Stimulated activated CD8-positive, alpha-beta memory T cell treated with anti-CD3 and anti-CD28 coated beads, Interleukin-7, amount 100 ng/mL, for 4 hours (primary cell): Measurements from ENCODE around the gene DNMBP.
"Not testable (repeated sequence)": the region's sequence is repeated elsewhere in the genome, so short reads cannot be mapped to it uniquely, and the experiment has no call there.

Experiments
- DNase-seq, 2 donors: peaks; one replicate each; pipeline ENCODE4 v3.0.0-alpha.2; 2020; ENCODE audit warnings: low read depth in 2 of 2

Gene DNMBP

DNA sequence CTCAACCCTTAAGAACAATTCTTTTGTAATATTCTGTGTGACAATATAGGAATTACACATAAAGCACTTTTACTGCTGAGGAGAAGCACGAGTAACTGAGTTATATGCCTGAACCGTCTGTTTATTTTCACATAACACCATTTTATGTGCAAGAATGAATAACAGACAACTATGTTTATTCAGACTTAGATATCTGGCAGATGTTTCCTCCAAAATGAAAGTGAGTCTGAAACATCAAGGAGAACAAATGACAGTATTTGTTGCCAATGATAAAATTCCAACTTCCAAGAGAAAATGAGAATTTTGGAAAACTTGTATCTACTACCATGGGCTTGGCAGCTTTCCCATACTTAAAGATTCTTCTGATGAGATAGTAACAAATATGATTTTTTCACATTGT, 51.4 kb downstream of the DNMBP start:
- no peak for DNase-seq

DNA sequence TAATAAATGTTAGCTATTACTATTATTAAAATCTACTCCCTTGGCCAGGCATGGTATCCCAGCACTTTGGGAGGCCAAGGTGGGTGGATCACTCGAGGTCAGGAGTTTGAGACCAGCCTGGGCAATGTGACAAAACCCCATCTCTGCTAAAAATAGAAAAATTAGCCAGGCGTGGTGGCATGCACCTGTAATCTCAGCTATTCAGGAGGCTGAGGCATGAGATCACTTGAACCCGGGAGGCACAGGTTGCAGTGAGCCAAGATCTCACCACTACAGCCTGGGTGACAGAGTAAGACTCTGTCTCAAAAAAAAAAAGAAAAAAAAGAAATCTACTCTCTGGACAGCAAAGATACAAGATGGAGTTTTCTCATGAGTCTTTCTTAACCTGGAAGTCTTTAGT, 56.2 kb downstream of the DNMBP start:
- not testable (repeated sequence) for DNase-seq

DNA sequence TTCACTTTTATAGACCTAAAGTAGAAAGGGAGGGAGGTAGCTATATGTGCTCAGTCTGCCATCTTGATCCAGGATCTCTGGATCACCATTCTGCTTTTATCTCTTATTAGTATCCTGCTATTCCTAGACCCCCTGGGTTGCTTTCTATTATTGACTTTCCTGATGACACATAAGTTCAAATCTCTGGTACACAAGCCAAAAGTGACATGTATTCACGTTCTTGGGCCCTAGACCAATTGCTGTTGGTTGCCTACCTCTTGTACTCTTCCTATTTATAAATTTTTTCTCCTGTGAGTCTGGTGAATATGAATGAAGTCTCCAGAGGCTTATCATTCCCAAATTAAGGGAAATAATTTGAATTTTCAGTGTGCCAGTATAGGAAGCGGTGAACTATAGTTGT, 56.9 kb downstream of the DNMBP start:
- DNase-seq = no peak

- DNase-seq = not testable (repeated sequence)
Measured at GRCh38 chr10:99946051-99946450, 63.7 kb downstream of the DNMBP start.

DNA sequence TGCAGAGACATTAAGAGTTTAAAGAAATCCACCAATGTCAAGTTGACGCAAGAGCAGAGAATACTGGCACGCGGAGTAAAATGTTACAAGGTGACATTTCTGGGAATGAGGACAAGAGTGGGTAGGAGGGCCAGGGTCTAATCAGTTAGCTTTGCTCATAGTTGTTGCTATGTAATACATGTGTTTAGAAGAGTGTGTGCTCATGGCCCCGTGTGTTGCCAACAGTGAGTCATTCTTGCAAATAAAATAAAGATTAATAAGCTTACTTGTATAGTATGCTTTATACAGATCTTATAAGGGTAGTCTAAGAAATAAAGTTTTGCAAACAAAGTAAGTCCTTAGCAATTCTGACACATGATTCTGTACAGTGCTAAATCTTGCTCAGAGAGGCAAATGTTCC, 64.5 kb downstream of the DNMBP start:
- no peak for DNase-seq

- DNase-seq = no peak
Measured at GRCh38 chr10:99944860-99945259, 64.9 kb downstream of the DNMBP start.

DNA sequence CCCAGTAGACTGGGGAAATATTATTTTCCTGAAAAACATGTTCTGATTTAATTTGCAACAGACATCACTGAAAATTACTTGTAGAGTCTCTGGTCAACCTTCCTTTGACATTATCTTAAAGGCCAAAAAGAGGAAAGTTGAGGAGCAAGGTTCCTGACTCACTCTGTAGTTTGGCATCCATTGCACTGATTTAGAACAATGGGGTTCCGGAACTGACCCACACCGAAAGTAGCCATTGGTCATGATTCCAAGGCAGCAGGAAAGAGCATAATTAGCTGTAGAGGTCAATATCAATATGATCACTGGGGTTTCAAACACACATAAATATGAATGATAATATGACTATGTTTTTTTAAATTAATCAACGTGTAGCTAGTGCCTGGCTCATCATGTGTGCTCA, 65.8 kb downstream of the DNMBP start:
- DNase-seq = no peak

DNA sequence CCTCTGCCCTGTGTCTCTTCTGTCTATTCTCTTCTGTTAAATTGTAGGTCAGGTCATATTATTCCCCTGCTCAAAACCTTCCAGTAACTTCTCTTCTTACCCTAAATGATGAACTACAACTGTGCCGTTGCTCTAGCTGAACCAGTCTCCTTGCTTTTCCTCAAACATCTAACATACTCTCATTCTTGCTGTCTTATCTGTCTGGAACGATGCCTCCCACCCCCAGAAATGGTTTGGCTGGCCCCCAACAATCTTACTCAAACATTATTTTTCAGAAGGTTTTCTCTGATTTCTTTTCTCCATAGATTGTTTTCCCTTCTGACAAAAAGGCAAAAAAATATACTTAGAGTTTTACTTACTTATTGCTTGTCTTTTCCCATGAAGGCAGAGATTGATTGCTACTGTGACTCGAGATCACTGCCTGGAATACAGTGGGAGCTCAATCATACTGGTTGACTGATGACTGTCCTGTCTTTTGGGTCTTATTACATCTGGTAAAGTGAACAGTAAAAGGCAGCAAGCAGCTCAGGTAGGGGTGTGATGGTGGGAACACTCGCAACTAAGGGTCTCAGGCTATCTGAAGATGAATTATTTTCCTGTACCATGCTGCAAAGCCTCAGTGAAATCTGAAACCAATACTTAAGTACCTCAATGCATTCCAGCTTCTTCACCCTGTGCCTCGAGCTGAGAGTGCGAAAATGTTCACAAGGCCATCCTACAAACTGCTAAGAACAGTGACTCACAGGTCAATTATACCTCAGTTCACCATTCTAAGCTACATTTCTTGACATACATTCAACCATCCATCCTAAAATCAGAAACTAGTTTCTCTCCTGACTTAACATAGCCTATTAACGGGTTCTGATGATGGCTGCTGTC, 67.6 kb downstream of the DNMBP start:
- no peak for DNase-seq

GRCh38 chr10:99938563-99938962, 71.2 kb downstream of the DNMBP start:
- DNase-seq = no peak

DNA sequence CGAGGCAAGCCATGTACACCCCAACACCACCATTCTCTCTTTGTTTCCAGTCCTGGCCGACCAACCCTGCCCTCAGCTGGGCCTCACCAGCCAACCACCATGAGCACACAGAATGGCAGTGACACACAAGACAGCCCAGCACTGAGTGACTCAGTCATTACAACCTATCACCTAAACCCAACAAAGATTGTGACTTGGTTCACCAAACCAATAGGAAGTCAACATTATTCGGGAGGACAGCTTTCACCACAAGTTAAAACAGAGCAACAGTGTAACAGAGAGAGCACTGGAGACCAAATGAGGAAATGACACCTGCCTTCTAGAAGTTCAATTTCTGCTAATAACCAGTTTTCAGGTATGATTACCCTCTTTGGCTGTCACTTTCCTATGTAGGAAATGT, 72.1 kb downstream of the DNMBP start:
- DNase-seq = no peak

GRCh38 chr10:99932203-99932957, 77.4 kb downstream of the DNMBP start:
- DNase-seq = not testable (repeated sequence)

DNA sequence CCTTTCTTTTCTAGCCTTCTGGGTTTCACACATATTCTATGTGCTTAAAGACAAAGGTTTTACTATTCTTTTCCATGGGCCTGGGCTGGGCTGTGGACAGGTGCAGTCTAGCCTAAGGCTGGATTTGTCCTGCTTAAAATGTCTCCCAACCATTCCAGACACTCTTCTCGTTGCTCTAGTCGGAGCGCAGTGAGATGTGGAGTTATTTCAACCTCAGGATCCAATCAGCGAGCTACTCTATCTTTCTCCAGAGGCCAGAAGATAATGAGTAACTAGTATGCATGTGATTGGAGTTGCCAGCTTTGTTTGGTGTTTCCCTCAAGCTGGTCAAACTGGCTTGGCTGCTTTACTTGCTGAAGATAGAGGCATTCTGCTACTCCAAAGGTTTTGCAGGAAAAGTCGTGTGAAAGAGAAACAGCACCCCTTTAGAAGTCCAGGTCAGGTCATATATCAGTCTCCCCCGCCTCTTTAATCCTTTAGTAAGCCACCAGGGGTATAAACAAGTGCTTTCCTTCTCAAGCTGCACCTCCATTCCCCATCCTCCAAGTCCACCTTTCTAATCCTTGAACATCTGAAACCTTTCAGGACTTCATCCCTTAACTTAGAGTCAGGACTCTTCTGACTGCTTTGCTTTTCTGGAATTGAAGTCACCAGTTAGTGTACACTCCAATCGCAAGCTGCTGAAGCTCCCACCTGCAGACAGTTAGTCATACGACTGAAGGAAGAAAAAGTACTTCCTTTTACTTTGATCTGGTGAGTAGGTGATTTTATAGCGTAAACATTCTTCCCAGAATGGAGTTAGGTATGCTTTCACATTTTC, 78.8 kb downstream of the DNMBP start:
- DNase-seq = no peak

DNA sequence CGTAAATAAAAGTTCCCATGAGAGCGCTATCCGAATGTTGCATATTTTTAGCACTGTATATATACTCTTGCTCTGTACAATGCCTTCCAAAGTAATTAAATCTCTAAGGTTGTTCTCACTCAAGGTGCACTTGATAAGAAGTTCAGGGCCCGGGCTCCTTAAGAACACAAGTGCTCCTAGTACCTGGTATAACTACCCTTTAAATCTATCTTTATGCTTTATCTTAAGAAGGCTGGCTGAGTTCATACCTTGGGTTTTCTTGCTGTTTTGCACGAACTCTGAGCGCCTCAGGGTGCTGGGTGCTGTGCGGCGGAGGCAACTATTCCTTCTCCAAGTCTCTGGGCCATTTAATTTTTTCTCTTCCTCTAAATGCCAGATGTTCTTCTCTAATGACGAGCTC, 80.4 kb downstream of the DNMBP start:
- no peak for DNase-seq

DNA sequence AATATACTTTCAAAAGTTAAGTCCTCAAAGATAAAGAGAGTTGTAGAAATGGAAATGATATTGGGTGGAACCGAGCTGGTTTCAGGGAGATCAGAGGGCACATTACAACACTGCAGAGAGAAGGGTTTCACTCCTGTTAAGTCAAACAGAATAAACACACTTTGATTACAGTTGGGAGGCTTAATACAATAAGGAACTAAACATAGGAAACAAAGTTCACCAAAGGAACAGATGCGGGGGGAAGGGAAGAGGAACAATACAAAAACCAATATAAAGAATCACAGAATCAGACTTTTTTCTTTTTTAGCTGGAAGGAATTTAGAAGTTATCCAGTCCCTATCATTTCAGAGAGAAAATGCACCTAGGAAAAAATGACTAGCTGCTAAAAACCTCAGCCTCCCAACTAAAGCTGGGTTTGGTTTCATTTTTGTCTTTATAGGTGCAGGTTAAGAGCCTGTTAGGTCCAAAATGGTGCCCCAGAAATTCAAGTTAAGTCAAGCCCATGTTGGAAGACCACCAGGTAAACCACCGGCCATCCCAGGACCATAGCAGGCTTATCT, 81.9 kb downstream of the DNMBP start:
- DNase-seq = no peak

DNA sequence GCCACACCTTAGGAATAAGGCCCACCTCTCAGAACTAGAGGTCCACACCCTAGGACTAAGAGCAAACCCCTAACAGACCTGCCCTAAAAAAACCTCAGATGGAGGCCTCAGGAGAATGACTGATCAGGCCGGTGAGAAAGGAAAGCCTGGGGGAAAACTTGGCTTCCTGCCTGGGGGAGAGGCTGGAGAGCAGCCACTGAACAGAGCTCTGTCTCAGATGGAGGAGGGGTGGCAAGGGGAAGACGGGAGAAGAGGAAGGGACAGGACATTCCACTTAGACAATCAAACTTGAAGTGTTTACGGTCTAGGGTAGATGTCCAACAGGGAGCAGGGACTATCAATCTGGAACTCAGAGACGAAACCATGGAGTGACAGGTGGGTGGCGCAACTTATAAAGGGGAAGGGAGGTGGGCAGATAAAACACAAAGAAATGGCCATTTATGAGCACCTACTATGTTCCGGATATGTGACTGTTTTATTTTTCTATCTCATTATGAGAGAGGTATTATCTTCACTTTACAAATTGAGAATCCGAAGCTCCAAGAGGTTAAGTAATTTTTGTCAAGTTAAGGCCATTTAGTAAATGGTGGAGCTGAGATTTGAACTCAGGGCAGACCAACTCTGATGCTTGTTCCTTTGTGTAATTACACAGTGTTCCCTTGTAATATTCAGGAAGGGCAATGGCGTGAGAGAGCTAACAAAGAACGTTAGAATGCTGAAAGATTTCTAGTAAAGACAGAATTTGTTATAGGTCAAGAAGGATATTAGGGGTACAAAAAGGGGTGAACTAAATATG, 82.6 kb downstream of the DNMBP start:
- DNase-seq = no peak

- DNase-seq = no peak
Measured at GRCh38 chr10:99924451-99925255, 85.1 kb downstream of the DNMBP start.

GRCh38 chr10:99921948-99922347, 87.8 kb downstream of the DNMBP start:
- no peak for DNase-seq

DNA sequence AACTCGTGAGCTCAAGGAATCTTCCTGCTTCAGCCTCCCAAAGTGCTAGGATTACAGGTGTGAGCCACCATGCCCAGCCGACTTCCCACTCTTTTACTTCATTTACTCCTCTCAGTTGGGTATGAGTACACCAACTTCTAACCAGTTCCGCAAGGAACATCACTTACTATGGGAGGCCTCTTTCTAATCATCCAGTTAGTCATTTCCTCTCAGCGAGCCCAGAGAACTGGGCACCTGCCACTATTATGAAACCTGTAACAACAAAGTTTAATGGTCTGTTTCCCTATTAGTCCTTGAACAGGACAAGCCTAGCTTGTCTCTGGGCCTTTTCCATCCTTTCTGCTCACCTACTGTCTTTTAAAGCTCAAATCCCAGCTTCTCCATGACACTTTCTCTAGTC, 88.8 kb downstream of the DNMBP start:
- no peak for DNase-seq

- DNase-seq = no peak
Measured at GRCh38 chr10:99920486-99920885, 89.3 kb downstream of the DNMBP start.
